Measurements from ENCODE around the gene ZNF618.

- TF ChIP-seq, protein P1, sequence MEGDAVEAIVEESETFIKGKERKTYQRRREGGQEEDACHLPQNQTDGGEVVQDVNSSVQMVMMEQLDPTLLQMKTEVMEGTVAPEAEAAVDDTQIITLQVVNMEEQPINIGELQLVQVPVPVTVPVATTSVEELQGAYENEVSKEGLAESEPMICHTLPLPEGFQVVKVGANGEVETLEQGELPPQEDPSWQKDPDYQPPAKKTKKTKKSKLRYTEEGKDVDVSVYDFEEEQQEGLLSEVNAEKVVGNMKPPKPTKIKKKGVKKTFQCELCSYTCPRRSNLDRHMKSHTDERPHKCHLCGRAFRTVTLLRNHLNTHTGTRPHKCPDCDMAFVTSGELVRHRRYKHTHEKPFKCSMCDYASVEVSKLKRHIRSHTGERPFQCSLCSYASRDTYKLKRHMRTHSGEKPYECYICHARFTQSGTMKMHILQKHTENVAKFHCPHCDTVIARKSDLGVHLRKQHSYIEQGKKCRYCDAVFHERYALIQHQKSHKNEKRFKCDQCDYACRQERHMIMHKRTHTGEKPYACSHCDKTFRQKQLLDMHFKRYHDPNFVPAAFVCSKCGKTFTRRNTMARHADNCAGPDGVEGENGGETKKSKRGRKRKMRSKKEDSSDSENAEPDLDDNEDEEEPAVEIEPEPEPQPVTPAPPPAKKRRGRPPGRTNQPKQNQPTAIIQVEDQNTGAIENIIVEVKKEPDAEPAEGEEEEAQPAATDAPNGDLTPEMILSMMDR (IDR thresholded peaks at IDR 0.05): no peak
- TF ChIP-seq POLR2A (IDR thresholded peaks at IDR 0.05): no peak
Measured at GRCh38 chr9:114102484-114102883, 226.4 kb downstream of the ZNF618 start.

All from esophagus squamous epithelium (tissue), 4 donors.